Activated CD8-positive, alpha-beta memory T cell treated with anti-CD3 and anti-CD28 coated beads for 48 hours (primary cell): ENCODE measurements around the gene FMN2.

Experiments
- DNase-seq, 3 experiments: peaks; one replicate each; pipeline ENCODE4 v3.0.0-alpha.2; 2020; ENCODE audit warnings: low read depth in 2 of 3, low spot score in 2 of 3

Gene FMN2

DNA sequence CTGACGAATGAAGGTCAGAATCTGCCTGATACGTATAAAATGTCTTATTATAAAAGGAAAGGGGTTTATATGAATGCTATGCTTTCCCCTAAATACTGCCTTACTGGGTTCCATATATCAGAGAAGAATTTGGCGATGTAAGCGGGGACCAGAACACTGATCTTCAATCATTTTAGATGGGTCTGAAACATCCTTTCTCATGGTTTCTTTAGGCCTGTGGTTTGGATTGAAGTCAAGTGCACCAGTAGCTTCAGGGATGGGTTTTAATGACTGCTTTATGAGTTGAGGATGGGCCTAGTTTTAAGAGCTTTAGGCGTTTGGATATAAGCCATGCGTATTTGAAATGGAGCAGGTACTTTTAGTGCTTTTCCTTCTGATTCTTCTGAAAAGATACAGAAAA is 6.9 kb downstream of the FMN2 start:
- no peak for DNase-seq

DNA sequence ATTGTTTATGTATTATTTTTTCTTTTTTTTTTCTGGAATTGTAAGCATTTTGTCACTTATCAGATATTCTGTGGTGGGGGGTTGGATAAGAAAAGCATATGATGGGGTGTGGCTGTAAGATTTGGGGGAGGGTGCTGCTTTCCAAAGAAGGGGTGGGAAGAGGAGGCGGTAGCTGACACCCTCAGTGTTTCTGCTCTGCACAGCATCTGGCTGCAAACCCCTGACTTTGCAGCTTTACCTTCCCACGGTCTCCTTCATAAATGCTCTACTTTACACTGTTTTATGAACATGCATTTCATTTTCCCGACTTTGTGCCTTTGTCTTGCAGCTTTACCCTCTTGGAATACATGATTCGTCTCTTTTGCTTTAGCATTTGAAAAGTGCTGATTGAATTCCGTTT is 7.6 kb downstream of the FMN2 start:
- no peak for DNase-seq

DNA sequence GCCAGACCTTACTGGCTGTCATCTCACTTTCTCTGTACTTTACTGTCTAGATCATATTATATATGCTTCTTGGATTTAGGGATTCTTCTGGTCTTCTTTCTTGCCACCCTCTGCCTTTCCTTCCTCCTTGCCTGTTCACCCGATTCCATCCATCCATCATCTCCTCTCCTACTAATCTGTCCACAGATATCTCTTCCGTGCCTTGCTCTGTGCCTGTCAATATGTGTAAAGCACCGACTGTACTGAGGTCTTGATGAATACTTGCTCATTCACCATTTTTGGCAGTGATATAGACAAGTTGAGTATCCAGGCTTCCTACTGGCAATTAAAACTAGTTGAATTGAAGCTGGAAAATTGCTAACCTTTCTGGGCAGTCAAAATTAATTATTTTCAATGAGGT is 8.1 kb downstream of the FMN2 start:
- DNase-seq = no peak

DNA sequence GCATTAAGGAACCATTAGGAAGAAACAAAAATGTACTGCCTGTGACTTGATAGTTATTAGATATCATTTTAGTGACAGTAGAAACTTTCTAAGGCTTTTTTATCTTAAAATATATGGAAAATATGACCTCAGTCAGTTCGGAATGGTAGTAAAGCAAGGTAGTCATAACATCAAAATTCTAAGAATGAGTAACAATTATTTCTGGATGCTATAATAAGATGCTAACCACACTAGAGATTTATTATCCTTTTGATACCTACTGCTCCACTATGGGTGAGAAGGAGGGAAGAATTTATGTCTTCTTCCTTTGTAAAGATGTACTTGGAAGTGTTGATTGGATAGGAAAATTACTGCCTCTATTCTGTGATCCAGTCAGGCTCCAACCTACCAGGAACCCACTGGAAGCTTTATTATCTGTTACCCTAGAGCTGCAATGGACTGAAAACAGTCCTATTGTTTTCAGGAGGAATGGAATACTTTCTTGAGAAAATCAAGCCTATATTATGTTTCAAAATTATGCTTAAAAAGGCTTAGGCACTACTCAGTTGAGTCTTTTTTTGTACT is 8.8 kb downstream of the FMN2 start:
- DNase-seq = no peak

DNA sequence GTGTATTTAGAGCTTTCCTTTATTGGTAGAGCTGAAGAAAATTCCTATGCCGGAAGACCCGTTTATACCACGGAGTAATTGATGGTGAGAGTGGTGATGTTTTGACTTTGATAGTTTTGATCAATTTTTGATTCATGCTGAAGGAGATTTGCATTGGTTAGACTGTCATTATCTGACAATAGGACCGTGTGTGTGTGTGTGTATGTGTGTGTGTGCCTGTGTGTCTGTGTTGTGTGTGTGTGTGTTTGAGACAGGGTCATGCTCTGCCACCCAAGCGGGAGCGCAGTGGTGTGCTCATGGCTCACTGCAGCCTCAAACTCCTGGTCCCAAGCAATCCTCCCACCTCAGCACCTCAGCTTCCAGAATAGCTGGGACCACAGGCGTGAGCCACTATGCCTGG is 9.6 kb downstream of the FMN2 start:
- no peak for DNase-seq

DNA sequence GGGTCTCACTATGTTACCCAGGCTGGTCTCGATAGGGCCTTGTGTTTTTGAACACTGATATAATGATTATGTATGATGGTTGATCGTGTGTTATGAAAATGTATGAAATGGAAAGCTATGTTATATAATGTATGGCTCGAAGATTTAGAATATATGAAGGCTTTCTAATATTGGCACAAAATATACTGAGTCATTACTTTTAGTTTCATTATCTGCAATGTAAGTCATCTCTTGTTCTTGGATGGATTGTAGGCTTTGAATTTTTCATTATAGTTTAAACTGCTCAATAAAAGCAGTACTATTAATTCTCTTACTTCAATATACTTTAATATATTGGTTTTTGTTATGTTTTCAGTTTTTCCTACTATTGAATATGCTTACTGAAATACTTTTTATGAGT is 10.1 kb downstream of the FMN2 start:
- no peak for DNase-seq

DNA sequence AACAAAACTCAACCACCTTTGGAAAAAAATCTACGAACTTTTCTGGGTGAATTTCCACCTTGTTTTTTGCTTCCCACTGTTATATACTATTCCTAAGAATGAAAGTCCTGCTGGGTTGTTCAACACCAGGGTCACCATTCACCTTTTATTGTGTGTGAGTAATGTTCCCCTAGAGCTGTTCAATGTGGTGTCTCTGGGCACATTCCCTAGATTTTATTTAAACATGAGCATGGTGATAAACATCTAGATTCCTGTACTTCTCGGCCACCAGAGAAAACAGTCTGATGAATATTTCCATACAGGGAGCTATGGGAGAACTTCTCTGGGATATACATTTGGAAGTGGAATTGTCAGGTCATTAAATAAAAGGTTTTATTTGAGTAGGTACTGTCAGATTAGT is 13.0 kb downstream of the FMN2 start:
- DNase-seq = no peak

DNA sequence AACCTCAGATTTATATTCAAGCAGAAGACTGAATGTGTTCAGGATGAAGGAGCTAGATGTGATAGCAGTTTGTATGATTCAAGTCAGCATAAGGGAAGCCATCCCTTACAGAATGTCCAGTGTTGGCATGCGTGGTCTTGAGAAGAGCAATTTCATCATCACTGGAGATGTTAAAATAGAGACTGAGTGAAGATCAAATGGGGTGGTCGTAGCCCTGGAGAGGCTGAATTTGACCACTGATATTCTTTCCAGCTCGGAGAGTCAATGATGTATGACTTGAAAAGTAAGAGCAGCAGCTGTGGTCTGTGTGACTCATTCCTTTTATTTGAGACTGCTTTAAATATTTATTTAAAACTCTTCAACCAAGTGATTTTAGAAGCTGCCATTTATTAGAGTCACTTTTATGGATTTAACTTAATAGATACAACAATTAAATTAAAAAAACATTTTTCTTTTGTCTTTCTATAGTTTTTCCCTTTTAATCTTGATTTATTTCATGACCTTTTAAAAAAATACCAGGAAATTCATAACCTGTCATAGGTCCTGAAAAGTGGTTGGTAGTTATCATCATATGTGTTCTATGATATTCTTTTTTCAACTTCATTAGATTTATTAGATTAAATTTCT is 15.5 kb downstream of the FMN2 start:
- DNase-seq = no peak

DNA sequence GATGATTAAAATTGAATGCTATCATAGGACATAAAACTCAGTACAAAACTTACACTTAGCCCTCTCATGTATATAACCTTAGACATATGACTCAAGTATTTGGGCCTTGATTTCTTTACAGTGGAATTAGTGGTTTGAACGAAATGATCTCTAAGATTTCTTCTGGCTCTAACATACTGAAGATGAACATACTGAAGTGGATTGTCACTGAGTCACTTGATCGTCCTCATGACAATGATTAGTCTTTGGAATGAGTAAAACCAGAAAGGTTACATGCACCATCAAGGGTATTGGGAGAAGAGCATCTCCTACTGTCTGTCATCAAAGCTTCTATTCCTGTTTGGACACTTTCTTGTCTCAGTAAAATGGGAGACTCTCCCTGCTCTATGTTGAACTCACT is 17.4 kb downstream of the FMN2 start:
- no peak for DNase-seq

DNA sequence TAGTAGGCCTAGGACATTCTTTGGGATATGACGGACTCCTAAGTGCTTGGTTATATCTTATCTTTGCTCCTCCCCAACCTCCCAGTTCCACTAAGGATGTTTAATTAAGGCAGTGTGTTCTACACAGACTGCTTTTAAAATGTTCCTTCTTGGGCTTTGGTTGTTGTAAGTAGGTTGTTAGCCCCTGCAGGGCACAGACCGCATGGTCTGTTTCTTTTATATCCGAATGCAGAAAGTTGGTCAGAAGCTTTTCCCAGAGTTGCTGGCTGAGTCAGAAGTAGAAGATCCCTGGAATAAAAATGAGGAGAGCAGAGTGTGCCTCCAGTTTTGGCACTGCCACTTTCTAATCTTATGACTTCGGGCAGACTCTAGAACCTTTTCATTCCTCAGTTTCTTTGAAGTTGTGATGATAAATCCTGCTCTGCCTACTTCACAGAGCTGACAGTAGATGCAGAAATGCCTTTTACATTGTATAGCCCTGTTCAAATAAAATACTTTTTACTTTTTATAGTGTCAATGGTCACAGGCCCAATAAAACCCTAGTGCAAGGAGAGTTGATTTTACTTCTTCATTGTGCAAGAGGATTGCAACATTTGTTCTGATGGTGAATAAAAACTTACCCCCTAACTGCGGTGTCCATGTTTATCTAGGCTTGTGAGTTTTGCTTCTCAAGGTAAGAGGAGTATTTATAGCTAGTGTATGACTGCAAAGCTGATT is 18.4 kb downstream of the FMN2 start:
- DNase-seq = no peak

DNA sequence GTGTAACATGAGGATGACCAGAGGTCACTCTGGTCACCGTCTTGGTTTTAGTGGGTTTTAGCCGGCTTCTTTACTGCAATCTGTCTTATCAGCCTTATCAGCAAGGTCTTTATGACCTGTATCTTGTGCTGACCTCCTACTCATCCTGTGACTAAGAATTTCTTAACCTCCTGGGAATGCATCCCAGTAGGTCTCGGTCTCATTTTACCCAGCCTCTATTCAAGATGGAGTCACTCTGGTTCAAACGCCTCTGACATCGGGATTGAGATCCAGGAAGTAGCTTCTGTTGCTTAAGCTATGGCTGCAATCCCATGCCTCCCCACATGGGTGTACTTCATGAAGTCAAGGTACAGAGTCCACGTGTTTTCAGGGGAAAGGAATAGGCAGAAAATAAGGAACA is 19.9 kb downstream of the FMN2 start:
- DNase-seq = no peak

DNA sequence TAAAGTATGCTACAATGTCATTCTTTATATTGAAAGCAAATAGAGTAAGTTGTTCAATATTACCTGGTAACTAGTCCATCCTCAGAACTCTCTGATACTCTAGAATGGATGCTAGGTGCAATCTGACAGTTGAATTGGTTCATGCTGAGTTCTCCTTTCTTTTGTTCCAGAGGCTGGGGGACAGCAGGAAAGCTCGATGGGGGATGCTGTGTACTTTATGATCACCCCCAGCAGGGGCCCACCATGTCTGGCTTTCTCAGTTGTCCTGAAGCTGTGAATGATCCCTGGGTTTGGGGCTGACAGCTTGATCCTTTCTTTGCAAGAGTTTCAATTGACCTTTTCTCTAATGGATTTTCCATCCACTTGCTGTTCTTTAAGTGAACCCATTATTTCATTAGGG is 22.5 kb downstream of the FMN2 start:
- no peak for DNase-seq

DNA sequence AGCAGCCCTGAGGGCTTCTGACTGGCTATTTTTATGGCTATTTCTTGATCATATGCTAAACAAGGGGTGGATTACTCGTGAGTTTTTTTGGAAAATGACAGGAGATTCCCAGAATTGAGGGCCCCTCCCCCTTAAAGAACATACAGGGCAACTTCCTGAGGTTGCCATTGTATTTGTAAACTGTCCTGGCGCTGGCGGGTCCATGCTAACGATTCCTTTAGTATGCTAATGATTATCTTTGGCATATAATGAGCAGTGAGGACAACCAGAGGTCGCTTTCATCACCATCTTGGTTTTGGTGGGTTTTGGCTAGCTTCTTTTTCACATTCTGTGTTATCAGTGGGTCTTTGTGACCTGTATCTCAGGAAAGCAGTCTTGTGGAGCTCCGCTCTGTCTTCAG is 24.1 kb downstream of the FMN2 start:
- no peak for DNase-seq

DNA sequence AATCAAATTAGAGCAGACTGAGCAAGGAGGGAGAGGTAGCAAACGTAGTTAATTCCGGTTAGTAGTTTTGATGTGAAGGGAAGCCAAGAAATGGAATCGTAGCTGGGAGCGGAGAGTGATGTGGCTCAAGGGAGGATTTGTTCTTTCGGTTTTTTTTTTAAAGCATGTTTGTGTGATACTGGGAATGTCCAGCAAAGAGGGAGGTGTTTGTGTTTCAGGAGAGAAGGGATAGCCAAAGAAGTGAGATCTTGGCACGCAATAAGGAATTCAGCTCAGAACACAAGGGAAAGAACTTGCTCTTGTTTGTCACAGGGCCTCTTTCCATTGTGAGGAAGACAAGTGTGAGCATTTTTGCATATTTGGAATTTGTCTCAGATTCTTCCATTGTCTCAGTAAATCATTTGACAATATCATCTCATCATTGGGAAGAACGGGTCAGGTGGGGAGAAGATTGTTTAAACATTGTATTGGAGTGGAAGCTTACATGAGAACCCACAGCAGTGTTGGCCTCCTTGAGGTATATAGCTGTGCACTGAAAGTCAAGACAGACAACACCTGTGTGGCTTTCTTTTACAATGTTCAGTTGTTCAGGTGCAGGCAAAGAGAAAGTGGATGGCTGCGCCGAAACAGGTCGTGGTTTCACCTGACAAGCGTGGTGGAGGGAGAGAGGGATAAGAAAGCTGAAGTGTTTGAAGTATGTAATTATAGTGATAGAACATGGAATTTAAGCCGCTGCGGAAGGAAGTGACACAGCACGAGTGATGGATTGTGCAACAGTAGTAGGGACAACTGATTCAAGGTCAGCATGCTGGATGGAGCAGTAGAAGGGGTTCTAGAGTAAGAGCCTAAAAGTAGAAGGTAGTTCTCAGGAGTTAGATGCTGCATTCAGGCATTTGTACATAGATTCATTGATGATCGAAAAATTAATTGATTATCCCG is 25.4 kb downstream of the FMN2 start:
- DNase-seq = no peak

DNA sequence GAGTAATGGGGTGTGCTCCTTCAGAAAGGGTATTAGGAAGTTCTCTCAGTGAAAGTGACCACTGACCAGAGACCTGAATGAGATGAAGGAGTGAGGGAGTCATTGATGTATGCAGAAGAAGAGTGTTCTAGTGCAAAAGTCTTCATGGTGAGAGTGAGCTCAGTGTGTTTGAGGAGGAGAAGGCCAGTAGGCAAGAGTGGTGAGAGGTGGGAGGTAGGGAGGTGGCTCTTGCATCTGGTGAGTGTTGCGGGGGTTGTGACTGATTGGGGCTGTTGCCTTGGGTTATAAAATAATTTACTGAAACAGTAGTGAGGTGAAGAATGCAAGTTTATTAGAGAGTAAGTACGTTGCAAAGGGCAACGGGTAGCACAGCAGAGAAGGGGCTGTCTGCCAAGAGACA is 26.2 kb downstream of the FMN2 start:
- no peak for DNase-seq

DNA sequence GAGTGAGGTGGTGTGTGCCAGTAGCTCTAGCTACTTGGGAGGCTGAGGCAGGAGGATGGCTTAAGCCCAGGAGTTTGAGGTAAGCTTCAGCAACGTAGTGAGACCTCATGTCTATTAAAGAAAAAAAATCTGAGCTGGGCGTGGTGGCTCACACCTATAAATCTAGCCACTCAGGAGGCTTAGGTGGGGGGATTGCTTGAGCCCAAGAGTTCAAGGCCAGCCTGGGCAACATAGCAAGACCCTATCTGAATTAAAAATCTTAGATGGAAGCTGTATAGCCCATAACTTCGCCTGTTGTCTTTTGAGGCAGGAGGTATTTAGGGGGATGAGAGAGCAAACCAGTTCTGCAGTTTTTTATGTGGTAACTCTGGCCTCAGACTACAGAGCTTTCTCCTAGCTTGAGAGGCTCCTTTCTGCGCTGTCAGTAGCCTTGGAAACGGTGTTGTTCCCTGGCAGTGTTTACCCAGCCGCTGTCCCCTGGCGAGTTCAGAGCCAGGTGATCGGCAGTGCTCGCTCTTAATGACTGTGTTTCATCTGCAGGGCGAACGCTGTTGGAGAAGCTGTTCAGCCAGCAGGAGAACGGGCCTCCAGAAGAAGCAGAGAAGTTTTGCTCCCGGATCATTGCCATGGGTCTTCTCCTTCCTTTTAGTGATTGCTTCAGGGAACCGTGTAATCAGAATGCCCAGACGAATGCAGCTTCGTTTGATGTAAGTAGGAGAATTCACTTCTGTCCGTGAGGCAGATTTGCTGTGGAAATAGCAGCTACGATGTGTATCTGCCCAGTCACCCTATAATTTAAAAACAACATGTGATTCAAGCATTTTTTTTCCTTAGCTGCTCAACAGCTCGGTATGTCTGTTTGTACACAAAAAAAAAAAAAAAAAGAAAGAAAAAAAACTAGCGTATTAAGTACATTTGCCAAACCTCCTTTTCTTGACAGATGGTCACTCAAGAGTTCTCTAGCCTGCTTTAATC is 31.2 kb downstream of the FMN2 start:
- no peak for DNase-seq

DNA sequence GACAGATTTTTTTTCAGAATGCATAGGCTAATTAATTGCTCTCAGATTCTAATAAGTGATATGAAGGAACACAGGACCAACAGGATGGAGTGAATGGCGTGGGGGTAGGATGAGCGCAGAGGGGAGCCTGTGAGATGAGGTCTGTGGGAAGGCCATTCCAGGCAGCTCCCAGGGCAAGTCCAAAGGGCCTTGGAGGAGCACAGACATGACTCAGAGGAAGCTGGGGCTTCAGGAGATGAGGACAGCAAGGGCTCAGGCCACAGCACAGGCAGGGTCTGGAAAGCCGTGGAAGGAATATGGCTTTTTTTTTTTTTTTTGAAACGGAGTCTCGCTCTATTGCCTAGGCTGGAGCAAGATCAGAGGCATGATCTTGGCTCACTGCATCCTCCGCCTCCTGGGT is 35.1 kb downstream of the FMN2 start:
- DNase-seq = no peak

DNA sequence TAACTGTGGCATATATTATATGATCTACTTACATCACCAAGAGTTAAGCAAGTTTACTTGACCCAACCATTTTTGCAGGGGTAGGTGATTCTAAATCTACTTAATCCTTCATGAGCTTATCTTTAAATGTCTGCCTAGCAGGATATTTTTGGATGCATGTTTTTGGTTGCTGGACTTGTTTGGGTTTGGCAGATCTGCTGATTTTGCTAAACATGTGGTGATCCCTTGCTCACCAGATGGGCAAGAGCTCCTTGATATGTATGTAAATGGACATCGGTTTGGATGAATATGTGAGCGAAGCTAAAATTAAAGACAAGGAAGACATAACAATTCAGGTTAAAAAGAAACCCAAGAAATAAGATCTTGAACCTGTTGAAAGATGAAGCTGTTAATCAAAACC is 36.7 kb downstream of the FMN2 start:
- no peak for DNase-seq

DNA sequence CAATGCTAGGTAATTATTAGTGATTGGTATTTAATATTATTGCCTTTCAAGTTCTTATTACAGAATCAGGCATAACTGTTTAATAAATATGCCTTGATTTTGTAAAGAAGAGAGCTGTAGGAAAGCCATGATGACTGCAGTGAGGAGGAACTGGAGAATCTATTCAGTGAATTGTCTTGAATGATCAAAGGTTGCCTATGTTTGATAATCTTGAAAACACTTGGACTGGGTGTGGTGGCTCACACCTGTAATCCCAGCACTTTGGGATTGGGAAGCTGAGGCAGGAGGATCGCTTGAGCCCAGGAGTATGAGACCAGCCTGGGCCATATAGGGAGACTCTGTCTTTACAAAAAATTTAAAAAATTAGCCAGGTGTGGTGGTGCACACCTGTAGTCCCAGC is 42.4 kb downstream of the FMN2 start:
- DNase-seq = no peak

DNA sequence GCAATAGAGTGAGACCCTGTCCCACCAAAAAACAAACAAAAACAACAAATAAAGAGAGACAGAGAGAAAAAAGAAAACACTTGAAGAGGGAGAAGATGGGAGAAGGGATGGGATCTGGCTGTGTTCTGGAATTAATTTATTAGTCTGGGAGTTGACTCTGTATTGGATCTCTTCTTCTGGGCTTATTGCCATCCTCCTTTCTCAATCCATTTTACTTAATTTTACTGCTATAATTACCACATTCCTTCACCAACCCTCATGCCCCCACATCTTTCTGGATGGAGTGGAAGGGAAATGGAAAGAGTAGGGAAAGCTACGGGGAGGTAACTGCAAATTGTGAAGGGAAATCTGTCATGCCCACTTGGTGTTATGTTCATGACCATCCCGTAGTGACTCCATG is 42.9 kb downstream of the FMN2 start:
- DNase-seq = no peak

DNA sequence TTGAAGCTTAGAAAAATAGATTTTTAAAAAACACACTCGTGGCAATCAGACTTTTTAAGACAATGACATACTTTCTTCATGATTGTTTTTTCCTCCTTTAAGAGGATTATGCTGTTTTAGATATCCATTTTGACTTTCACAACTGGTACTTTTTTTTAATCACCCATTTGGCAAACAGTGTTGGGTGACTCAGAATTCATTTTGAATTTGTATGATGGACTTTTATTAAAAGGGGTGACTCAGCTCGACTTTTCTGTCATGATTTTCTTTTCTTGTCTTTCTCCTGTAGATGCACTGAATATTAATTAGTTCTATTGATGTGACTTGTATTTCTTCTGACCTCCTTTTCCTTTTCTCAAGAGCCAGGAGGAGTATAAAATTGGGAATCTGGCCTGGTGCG is 44.7 kb downstream of the FMN2 start:
- no peak for DNase-seq
